Type B pancreatic cell (in vitro differentiated cells): ENCODE results near the gene TXNDC15. TPM values are rescaled to one million over a fixed set of nuclear protein-coding genes. Genes with fewer than 3 reads are reported as not detected.

ENCODE experiments used
- DNase-seq: peaks from one replicate; pipeline ENCODE4 v3.0.0; 2021; ENCODE audit warnings: mixed read lengths; ENCODE audit not compliant: unreplicated experiment; ENCODE audit errors: extremely low spot score
- H3K27ac Mint-ChIP-seq: 2 replicates; pipeline ENCODE4 v1.8.0; 2021; ENCODE audit warnings: mild to moderate bottlenecking, mixed read lengths
- H3K27me3 Mint-ChIP-seq: 2 replicates; pipeline ENCODE4 v1.8.0; 2021; ENCODE audit warnings: mixed read lengths
- H3K36me3 Mint-ChIP-seq: 2 replicates; pipeline ENCODE4 v1.8.0; 2021; ENCODE audit warnings: mixed read lengths
- H3K4me1 Mint-ChIP-seq: one replicate; pipeline ENCODE4 v1.8.0; 2021; ENCODE audit warnings: mixed read lengths; ENCODE audit not compliant: unreplicated experiment
- H3K4me3 Mint-ChIP-seq: 2 replicates; pipeline ENCODE4 v1.8.0; 2021; ENCODE audit warnings: mild to moderate bottlenecking, mixed read lengths
- H3K9me3 Mint-ChIP-seq: 2 replicates; pipeline ENCODE4 v1.8.0; 2021; ENCODE audit warnings: mixed read lengths
- total RNA-seq: library from RNA; stranded (reverse); gene quantifications from 2 replicates; pipeline ENCODE4 v1.2.1, GENCODE V29; 2021; ENCODE audit warnings: low replicate concordance
- TF ChIP-seq, protein P1 (sequence below): fragments of 200-600 bp; sonication (generic); conservative IDR thresholded peaks from 2 replicates; pipeline ENCODE4 v1.5.0; 2021; ENCODE audit warnings: antibody characterized with exemption, mild to moderate bottlenecking

The TXNDC15 gene
- total RNA-seq, 1 donor from 2014 or later, result 41.3 TPM

GRCh38 chr5:134887593-134888159 lies 13.5 kb downstream of the TXNDC15 start:
- Mint-ChIP-seq H3K27me3 (no peaks in the 10 kb centered on the region), H3K27ac (peak overlapping the region; percentile 2), H3K4me3 (no peak overlapping the region), H3K9me3 (no peaks in the 10 kb centered on the region), H3K4me1 (no peaks in the 10 kb centered on the region), H3K36me3 (peaks cover 24% of the 10 kb centered on the region)
- TF ChIP-seq, protein P1, sequence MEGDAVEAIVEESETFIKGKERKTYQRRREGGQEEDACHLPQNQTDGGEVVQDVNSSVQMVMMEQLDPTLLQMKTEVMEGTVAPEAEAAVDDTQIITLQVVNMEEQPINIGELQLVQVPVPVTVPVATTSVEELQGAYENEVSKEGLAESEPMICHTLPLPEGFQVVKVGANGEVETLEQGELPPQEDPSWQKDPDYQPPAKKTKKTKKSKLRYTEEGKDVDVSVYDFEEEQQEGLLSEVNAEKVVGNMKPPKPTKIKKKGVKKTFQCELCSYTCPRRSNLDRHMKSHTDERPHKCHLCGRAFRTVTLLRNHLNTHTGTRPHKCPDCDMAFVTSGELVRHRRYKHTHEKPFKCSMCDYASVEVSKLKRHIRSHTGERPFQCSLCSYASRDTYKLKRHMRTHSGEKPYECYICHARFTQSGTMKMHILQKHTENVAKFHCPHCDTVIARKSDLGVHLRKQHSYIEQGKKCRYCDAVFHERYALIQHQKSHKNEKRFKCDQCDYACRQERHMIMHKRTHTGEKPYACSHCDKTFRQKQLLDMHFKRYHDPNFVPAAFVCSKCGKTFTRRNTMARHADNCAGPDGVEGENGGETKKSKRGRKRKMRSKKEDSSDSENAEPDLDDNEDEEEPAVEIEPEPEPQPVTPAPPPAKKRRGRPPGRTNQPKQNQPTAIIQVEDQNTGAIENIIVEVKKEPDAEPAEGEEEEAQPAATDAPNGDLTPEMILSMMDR, result no peak
- DNase-seq, result no peak

DNA sequence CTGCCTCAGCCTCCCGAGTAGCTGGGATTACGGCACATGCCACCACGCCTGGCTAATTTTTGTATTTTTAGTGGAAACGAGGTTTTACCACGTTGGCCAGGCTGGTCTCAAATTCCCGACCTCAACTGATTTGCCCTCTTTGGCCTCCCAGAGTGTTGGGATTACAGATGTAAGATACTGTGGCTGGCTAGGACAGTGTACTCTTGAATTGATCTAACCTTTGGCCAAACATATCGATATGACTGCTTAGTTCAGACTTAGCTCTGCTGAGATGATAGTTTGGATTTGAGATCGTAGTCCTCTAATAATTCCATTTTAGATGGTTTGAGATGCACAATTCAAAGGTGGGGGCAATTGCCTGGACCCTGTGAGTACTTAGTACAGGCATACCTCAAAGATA lies 15.2 kb downstream of the TXNDC15 start:
- Mint-ChIP-seq H3K4me3 (no peak overlapping the region), H3K4me1 (no peaks in the 10 kb centered on the region), H3K36me3 (peaks cover 32% of the 10 kb centered on the region), H3K27ac (no peak overlapping the region), H3K27me3 (no peaks in the 10 kb centered on the region), H3K9me3 (no peaks in the 10 kb centered on the region)
- TF ChIP-seq, protein P1, result no peak
- no peak for DNase-seq

DNA sequence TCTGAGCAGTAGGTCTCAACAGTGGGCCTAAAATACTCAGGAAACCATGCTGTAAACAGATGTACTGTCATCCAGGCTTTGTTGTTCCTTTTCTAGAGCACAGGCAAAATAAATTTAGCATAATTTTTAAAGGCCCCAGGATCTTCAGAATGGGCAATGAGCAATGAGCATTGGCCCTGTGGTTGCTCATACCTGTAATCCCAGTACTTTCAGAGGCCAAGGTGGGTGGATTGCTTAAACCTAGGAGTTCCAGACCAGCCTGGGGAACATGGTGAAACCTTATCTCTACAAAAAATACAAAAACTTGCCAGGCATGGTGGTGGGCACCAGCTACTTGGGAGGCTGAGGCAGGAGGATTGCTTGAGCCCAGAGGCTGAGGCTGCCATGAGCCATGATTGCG lies 17.3 kb downstream of the TXNDC15 start:
- DNase-seq, result no peak
- Mint-ChIP-seq H3K9me3 (no peaks in the 10 kb centered on the region), H3K27me3 (no peaks in the 10 kb centered on the region), H3K4me1 (no peaks in the 10 kb centered on the region), H3K27ac (no peak overlapping the region), H3K36me3 (peaks cover 32% of the 10 kb centered on the region), H3K4me3 (no peak overlapping the region)
- TF ChIP-seq, protein P1, result no peak

- H3K4me1 Mint-ChIP-seq, result no peaks in the 10 kb centered on the region
- no peak for DNase-seq
- H3K27ac Mint-ChIP-seq, result no peak overlapping the region
- no peak overlapping the region for H3K4me3 Mint-ChIP-seq
- H3K27me3 Mint-ChIP-seq, result no peaks in the 10 kb centered on the region
- peaks cover 32% of the 10 kb centered on the region for H3K36me3 Mint-ChIP-seq
- TF ChIP-seq, protein P1, result no peak
- no peaks in the 10 kb centered on the region for H3K9me3 Mint-ChIP-seq
Observed at GRCh38 chr5:134892282-134892681, 18.1 kb downstream of the TXNDC15 start.

DNA sequence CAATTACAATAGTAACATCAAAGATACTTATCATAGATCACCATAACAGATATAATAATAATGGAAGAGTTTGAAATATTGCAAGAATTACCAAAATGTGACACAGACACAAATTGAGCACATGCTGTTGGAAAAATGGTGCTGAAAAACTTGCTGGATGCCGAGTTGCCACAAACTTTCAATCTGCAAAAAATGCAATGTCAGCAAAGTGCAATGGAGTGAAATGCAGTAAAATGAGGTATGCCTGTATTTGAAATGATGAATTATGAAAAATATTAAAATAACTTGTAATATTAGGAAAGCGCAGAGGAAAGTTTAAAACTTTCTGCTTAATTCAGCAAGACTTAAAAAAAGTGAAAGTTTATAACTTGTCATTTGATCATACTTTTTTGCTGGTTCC lies 18.8 kb downstream of the TXNDC15 start:
- no peaks in the 10 kb centered on the region for H3K9me3 Mint-ChIP-seq

More for the DNA sequence above, 18.8 kb downstream of the TXNDC15 start:
- Mint-ChIP-seq H3K27ac (no peak overlapping the region), H3K4me1 (no peaks in the 10 kb centered on the region), H3K27me3 (no peaks in the 10 kb centered on the region), H3K4me3 (no peak overlapping the region), H3K36me3 (peaks cover 25% of the 10 kb centered on the region)
- TF ChIP-seq, protein P1, result no peak
- no peak for DNase-seq
